IPS DF 19.7 (cell line): ENCODE measurements around the gene KIF3B.
"Not testable (repeated sequence)": the region's sequence is repeated elsewhere in the genome, so short reads cannot be mapped to it uniquely, and the experiment has no call there.

Experiments used
- DNase-seq: peaks from one replicate; pipeline ENCODE4 v3.0.0-alpha.2; 2013; ENCODE audit warnings: low read depth, low spot score

KIF3B gene

GRCh38 chr20:32383441-32383840 lies 106.0 kb downstream of the KIF3B start:
- DNase-seq = not testable (repeated sequence)
